ENCODE measurements around the gene OR8U1. TPM values are rescaled to one million over a fixed set of nuclear protein-coding genes. Genes with fewer than 3 reads are reported as not detected.

OR8U1 gene
- total RNA-seq (2014; rRNA removed; shearing (Covaris generic)) (not detected in 2 replicates), total RNA-seq (2022) (not detected in 2 replicates), Bru-seq, nascent RNA (not detected), BruChase-seq, experiment 1, labeled RNA remaining after a 6-hour chase (not detected), BruChase-seq, experiment 2, labeled RNA remaining after a 2-hour chase (not detected)
- long read RNA-seq = 0 reads

- no peak within 1 kb of the TSS for H3K27ac ChIP-seq (ENCODE audit: low read depth, low read length, poor library complexity, severe bottlenecking)
- no peaks in the 10 kb centered on the region for H3K79me2 ChIP-seq (ENCODE audit: insufficient read depth, low read depth, low read length)
- DNase-seq (ENCODE audit: low spot score) = no peak
- H3K4me2 ChIP-seq (ENCODE audit: low read length) = no peak within 1 kb of the TSS
- H2AFZ ChIP-seq (ENCODE audit: low read length) = no peak within 1 kb of the TSS
- intact Hi-C loops (cut with micrococcal nuclease; ENCODE audit: unreplicated experiment) = no loop called here
- CTCF ChIA-PET (ENCODE audit: unreplicated experiment) = no interaction called here
- H3K9me2 ChIP-seq (ENCODE audit: insufficient read depth, low read length) = no peaks in the 10 kb centered on the region
- H3K9me3 ChIP-seq (ENCODE audit: low read length) = no peaks in the 10 kb centered on the region
- POLR2A ChIA-PET = no interaction called here
- H3K4me3 ChIP-seq (ENCODE audit: low read depth, low read length, poor library complexity, severe bottlenecking) = no peak within 1 kb of the TSS
- no peaks in the 10 kb centered on the region for H3K36me3 ChIP-seq (ENCODE audit: insufficient read depth, low read length)
- TF ChIP-seq CTCF (conservative IDR thresholded peaks at IDR 0.05; ENCODE audit: low read length) (no peak), EZH2phosphoT487 (IDR thresholded peaks at IDR 0.05; ENCODE audit: borderline replicate concordance, low read depth, low read length) (no peak)
- no TSS peak for BruUV-seq (replicated peaks)
- H3K4me1 ChIP-seq (ENCODE audit: insufficient read depth, low read length, poor library complexity, severe bottlenecking) = no peaks in the 10 kb centered on the region
- no peaks in the 10 kb centered on the region for H4K20me1 ChIP-seq (ENCODE audit: insufficient read depth, low read length)
Observed at GRCh38 chr11:56375324-56375723, at the start of gene OR8U1. TSS of gene OR8U1 (plus strand) at chr11:56375624. CDS start at chr11:56375624, 0 bp downstream.

GRCh38 chr11:56331861-56332491 lies 43.4 kb upstream of the OR8U1 start:
- H2AFZ ChIP-seq (ENCODE audit: low read length) = no peak overlapping the region
- CTCF ChIA-PET (ENCODE audit: unreplicated experiment) = no interaction called here
- POLR2A ChIA-PET = no interaction called here
- no peaks in the 10 kb centered on the region for H3K9me2 ChIP-seq (ENCODE audit: insufficient read depth, low read length)
- no peak overlapping the region for H3K27ac ChIP-seq (ENCODE audit: low read depth, low read length, poor library complexity, severe bottlenecking)
- H3K9me3 ChIP-seq (ENCODE audit: low read length) = no peaks in the 10 kb centered on the region
- TF ChIP-seq EZH2phosphoT487 (IDR thresholded peaks at IDR 0.05; ENCODE audit: borderline replicate concordance, low read depth, low read length) (no peak), CTCF (conservative IDR thresholded peaks at IDR 0.05; ENCODE audit: low read length) (no peak)
- H3K79me2 ChIP-seq (ENCODE audit: insufficient read depth, low read depth, low read length) = no peaks in the 10 kb centered on the region
- no peak overlapping the region for H3K4me2 ChIP-seq (ENCODE audit: low read length)
- no peaks in the 10 kb centered on the region for H3K4me1 ChIP-seq (ENCODE audit: insufficient read depth, low read length, poor library complexity, severe bottlenecking)
- H3K4me3 ChIP-seq (ENCODE audit: low read depth, low read length, poor library complexity, severe bottlenecking) = no peak overlapping the region
- no TSS peak for BruUV-seq (replicated peaks)
- no peaks in the 10 kb centered on the region for H3K36me3 ChIP-seq (ENCODE audit: insufficient read depth, low read length)
- intact Hi-C loops (cut with micrococcal nuclease; ENCODE audit: unreplicated experiment) = no loop called here
- no peaks in the 10 kb centered on the region for H4K20me1 ChIP-seq (ENCODE audit: insufficient read depth, low read length)
- DNase-seq (ENCODE audit: low spot score) = no peak

GRCh38 chr11:56333156-56333555 lies 42.3 kb upstream of the OR8U1 start:
- Histone ChIP-seq H3K4me3 (ENCODE audit: low read depth, low read length, poor library complexity, severe bottlenecking) (no peak overlapping the region), H3K9me2 (ENCODE audit: insufficient read depth, low read length) (no peaks in the 10 kb centered on the region), H3K9me3 (ENCODE audit: low read length) (no peaks in the 10 kb centered on the region), H3K4me2 (ENCODE audit: low read length) (no peak overlapping the region), H3K27ac (ENCODE audit: low read depth, low read length, poor library complexity, severe bottlenecking) (no peak overlapping the region), H2AFZ (ENCODE audit: low read length) (no peak overlapping the region), H3K79me2 (ENCODE audit: insufficient read depth, low read depth, low read length) (no peaks in the 10 kb centered on the region), H3K36me3 (ENCODE audit: insufficient read depth, low read length) (no peaks in the 10 kb centered on the region), H4K20me1 (ENCODE audit: insufficient read depth, low read length) (no peaks in the 10 kb centered on the region), H3K4me1 (ENCODE audit: insufficient read depth, low read length, poor library complexity, severe bottlenecking) (no peaks in the 10 kb centered on the region)
- no peak for TF ChIP-seq CTCF (conservative IDR thresholded peaks at IDR 0.05; ENCODE audit: low read length)
- no peak for TF ChIP-seq EZH2phosphoT487 (IDR thresholded peaks at IDR 0.05; ENCODE audit: borderline replicate concordance, low read depth, low read length)
- DNase-seq (ENCODE audit: low spot score) = no peak
- intact Hi-C loops (cut with micrococcal nuclease; ENCODE audit: unreplicated experiment) = no loop called here
- POLR2A ChIA-PET = no interaction called here
- CTCF ChIA-PET (ENCODE audit: unreplicated experiment) = no interaction called here
- no TSS peak for BruUV-seq (replicated peaks)

All from OCI-LY7 (cell line).